ENCODE measurements around the gene ETNK2.
A peak's percentile ranks its signal among the peaks of the same experiment; 100 is the strongest.

Gene ETNK2

GRCh38 chr1:204128464-204128963, 23.3 kb downstream of the ETNK2 start:
- no peak for TF ChIP-seq CTCF (IDR thresholded peaks at IDR 0.05; ENCODE audit: extremely low read depth, missing control alignments)
- DNase-seq (ENCODE audit: low spot score), result peak; percentile 49

- TF ChIP-seq CTCF (IDR thresholded peaks at IDR 0.05; ENCODE audit: extremely low read depth, missing control alignments), result no peak
- DNase-seq (ENCODE audit: low spot score), result no peak
Observed at GRCh38 chr1:204127597-204128242, 24.1 kb downstream of the ETNK2 start.

DNA sequence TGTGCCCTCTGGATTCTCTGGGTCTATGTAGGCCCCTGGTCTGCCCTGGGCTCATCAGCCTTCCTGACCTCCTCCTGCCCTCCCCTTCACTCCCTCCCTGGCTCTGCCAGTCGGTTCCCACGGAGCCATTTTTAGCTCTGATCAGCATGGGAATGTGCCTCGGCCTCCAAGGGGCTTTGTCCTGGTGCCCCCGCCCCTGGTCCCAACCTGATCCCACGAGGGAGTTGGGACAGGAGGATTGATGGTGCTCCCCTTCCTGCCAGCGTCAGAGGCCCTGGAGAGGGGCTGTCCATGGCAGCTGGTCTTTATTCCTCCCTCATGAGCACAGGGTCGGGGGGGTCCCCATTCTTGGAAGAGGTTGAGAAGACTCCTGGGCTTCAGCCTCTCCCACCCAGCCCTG, 24.9 kb downstream of the ETNK2 start:
- no peak for DNase-seq (ENCODE audit: low spot score)
- no peak for TF ChIP-seq CTCF (IDR thresholded peaks at IDR 0.05; ENCODE audit: extremely low read depth, missing control alignments)

GRCh38 chr1:204126386-204126785, 25.5 kb downstream of the ETNK2 start:
- no peak for DNase-seq (ENCODE audit: low spot score)
- no peak for TF ChIP-seq CTCF (IDR thresholded peaks at IDR 0.05; ENCODE audit: extremely low read depth, missing control alignments)

- TF ChIP-seq CTCF (IDR thresholded peaks at IDR 0.05; ENCODE audit: extremely low read depth, missing control alignments), result no peak
- no peak for DNase-seq (ENCODE audit: low spot score)
Observed at GRCh38 chr1:204125759-204126351, 26.0 kb downstream of the ETNK2 start.

GRCh38 chr1:204124639-204125038, 27.2 kb downstream of the ETNK2 start:
- DNase-seq (ENCODE audit: low spot score), result no peak
- TF ChIP-seq CTCF (IDR thresholded peaks at IDR 0.05; ENCODE audit: extremely low read depth, missing control alignments), result no peak

GRCh38 chr1:204123376-204123775, 28.5 kb downstream of the ETNK2 start:
- no peak for DNase-seq (ENCODE audit: low spot score)
- TF ChIP-seq CTCF (IDR thresholded peaks at IDR 0.05; ENCODE audit: extremely low read depth, missing control alignments), result no peak
